Ovary (tissue), 10 donors: ENCODE measurements around the gene FKBP11. TPM values are rescaled to one million over a fixed set of nuclear protein-coding genes. Genes with fewer than 3 reads are reported as not detected.
A peak's percentile ranks its signal among the peaks of the same experiment; 100 is the strongest.

ENCODE experiments used
- DNase-seq, 5 donors: peaks; one replicate each; pipeline ENCODE4 v3.0.0-alpha.2; 2019 to 2020
- H3K27ac ChIP-seq, 2 donors: fragments of 200-600 bp; one replicate each; pipeline versions ENCODE4 v1.5.1 to v1.8.0; 2019 to 2022
- H3K27me3 ChIP-seq: fragments of 200-600 bp; one replicate; pipeline ENCODE4 v1.8.0; 2022
- H3K36me3 ChIP-seq: fragments of 200-600 bp; sonication (generic); one replicate; pipeline ENCODE4 v1.5.1; 2019
- H3K4me1 ChIP-seq: one replicate; pipeline ENCODE4 v1.8.1; 2013; ENCODE audit warnings: mild to moderate bottlenecking, moderate library complexity; ENCODE audit not compliant: insufficient read depth
- H3K4me3 ChIP-seq: fragments of 200-600 bp; sonication (generic); one replicate; pipeline ENCODE4 v1.5.1; 2017
- H3K9me3 ChIP-seq, 2 donors: fragments of 200-600 bp in 1 of 2; sonication (generic) in 1 of 2; one replicate each; pipeline versions ENCODE4 v1.5.1 to v1.8.1; 2013 to 2019; ENCODE audit warnings: mild to moderate bottlenecking in 1 of 2, moderate library complexity in 1 of 2
- EP300 ChIP-seq: sonication (generic); formaldehyde crosslinking; IDR thresholded peaks from one replicate; pipeline ENCODE4 v1.6.1; 2017; ENCODE audit warnings: antibody characterized with exemption
- POLR2A ChIP-seq: fragments of 450-650 bp; IDR thresholded peaks from one replicate; pipeline ENCODE4 v1.6.1; 2017; ENCODE audit warnings: antibody characterized with exemption, mild to moderate bottlenecking, moderate library complexity
- WGBS, 3 donors: extraction: QIAGEN DNeasy Blood & Tissue Kit in 1 of 3; methylation state at CpG; one replicate each; pipeline versions ENCODE4 v1.1.5 to v1.1.7; 2013 to 2017; 5-methylcytosine and 5-hydroxymethylcytosine counted together
- intact Hi-C, 4 donors: fragments of 100-400 bp; cut with DNase I; formaldehyde crosslinking; loops; one replicate each; pipeline versions ENCODE4 v1.11.0 to v1.15.1; 2022 to 2023
- long read RNA-seq, 3 donors: library from polyadenylated mRNA in 2 of 3; unstranded in 2 of 3; transcript quantifications; one replicate each; pipeline ENCODE4 v2.0.0 and lab custom pipeline, GENCODE V29; 2021 to 2026
- polyA plus RNA-seq, 2 donors: library from polyadenylated mRNA; stranded (reverse); fragments of 200-250 nt in 1 of 2; fragments of 350-450 nt in 1 of 2; fragmentation: Illumina TruSeq in 1 of 2; extraction: RNeasy Lipid Tissue Mini Kit (QIAGEN cat#74804) in 1 of 2; gene quantifications; one replicate each; pipeline ENCODE4 v1.2.3, GENCODE V29; 2013 to 2014
- total RNA-seq, 7 donors: library from RNA; depleted of rRNA in 2 of 7; stranded (reverse); fragments of >200 nt in 2 of 7; fragmentation: NEBNext Ultra II Directional in 3 of 7; extraction: Animal tissue kit (Norgen Biotek cat#: 25700) in 3 of 7; gene quantifications; one replicate each; pipeline versions ENCODE4 v1.1.0 to v1.2.4, GENCODE V29; 2016 to 2023
- TF ChIP-seq, protein P1 (sequence below), 3 donors: fragments of 450-650 bp in 2 of 3; fragments of 200-600 bp in 1 of 3; IDR thresholded peaks; one replicate each; pipeline versions ENCODE4 v1.5.1 to v1.8.0; 2016 to 2022; ENCODE audit warnings: antibody characterized with exemption in 3 of 3, mild to moderate bottlenecking in 1 of 3
- donor health status: DM: no; HTN: no; CAD: no; lungs with moderate emphysema.
- donor health status: DM: no; HTN: no; CAD: no.
- donor health status: Bipolar disorder and iron deficiency.
- donor health status: DM: yes; HTN: yes; CAD: no.
- donor health status: DM: no; HTN: no; CAD: no.
- donor health status: DM: yes; HTN: yes; CAD: no.

FKBP11 gene
- total RNA-seq (10 to 100 TPM in 6 of 7 donors, 1 to 10 TPM in 1; 6.6 to 25.1 (median 14.7) TPM), polyA plus RNA-seq (10 to 100 TPM; 15.8 to 40.9 TPM)
- long read RNA-seq, donor 1, full-length matches to known transcripts, result 7 of 8 reads
- long read RNA-seq, donor 1, partial matches to known transcripts, result 0 of 8 reads
- long read RNA-seq, donor 1, other reads (novel, unspliced or antisense), result 1 of 8 reads
- long read RNA-seq, donor 2, full-length matches to known transcripts, result 20 of 20 reads
- long read RNA-seq, donor 2, partial matches to known transcripts, result 0 of 20 reads
- long read RNA-seq, donor 2, other reads (novel, unspliced or antisense), result 0 of 20 reads
- long read RNA-seq, donor 3, full-length matches to known transcripts, result 15 of 17 reads
- long read RNA-seq, donor 3, partial matches to known transcripts, result 0 of 17 reads
- long read RNA-seq, donor 3, other reads (novel, unspliced or antisense), result 2 of 17 reads

DNA sequence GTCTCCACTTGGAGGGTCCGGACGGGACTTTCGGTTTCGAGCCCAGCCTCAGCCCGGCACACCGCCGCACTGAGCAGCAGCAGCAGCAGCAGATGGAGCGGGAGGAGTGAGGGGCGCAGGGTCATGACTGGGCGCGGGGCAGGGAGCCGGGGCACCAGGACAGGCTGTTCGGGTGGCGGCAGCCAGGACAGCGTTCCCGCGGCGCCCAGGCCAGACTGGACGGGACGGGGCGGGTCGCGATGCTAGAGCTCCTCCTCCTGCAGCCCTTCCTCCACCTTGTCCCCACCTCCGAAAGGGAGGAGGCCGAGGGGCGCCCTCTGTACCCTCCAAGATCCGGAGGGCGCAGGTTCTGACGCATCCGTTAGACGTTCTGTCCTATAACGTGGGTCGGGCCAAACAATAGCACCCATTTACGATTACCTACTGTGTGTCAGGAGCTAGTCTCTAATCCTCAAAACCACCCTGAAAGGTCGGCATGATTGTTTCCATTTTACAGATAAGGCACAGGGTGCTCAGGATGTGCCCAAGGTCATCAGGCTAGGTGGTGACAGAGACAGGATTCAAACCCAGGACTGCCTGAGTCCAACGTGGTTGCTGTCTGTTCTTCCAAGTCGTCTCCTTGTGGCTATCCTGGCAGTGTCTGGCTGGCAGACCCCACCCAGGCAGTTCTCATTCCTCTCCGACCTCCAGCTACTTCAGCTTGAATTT is at the start of gene FKBP11:
Gene FKBP11, minus strand, starts transcription at position 189 of the 708 bp plus-strand sequence. Its CDS starts 64 bp downstream, at position 125.
- TF ChIP-seq EP300, result no peak
- TF ChIP-seq POLR2A, result no peak
- TF ChIP-seq, protein P1, sequence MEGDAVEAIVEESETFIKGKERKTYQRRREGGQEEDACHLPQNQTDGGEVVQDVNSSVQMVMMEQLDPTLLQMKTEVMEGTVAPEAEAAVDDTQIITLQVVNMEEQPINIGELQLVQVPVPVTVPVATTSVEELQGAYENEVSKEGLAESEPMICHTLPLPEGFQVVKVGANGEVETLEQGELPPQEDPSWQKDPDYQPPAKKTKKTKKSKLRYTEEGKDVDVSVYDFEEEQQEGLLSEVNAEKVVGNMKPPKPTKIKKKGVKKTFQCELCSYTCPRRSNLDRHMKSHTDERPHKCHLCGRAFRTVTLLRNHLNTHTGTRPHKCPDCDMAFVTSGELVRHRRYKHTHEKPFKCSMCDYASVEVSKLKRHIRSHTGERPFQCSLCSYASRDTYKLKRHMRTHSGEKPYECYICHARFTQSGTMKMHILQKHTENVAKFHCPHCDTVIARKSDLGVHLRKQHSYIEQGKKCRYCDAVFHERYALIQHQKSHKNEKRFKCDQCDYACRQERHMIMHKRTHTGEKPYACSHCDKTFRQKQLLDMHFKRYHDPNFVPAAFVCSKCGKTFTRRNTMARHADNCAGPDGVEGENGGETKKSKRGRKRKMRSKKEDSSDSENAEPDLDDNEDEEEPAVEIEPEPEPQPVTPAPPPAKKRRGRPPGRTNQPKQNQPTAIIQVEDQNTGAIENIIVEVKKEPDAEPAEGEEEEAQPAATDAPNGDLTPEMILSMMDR (IDR thresholded peaks at IDR 0.05), result no peak
- peak in 4 of 5 donors; percentile 57 to 71 (median 66) for DNase-seq
- H3K27ac ChIP-seq, result no peak within 1 kb of the TSS

DNA sequence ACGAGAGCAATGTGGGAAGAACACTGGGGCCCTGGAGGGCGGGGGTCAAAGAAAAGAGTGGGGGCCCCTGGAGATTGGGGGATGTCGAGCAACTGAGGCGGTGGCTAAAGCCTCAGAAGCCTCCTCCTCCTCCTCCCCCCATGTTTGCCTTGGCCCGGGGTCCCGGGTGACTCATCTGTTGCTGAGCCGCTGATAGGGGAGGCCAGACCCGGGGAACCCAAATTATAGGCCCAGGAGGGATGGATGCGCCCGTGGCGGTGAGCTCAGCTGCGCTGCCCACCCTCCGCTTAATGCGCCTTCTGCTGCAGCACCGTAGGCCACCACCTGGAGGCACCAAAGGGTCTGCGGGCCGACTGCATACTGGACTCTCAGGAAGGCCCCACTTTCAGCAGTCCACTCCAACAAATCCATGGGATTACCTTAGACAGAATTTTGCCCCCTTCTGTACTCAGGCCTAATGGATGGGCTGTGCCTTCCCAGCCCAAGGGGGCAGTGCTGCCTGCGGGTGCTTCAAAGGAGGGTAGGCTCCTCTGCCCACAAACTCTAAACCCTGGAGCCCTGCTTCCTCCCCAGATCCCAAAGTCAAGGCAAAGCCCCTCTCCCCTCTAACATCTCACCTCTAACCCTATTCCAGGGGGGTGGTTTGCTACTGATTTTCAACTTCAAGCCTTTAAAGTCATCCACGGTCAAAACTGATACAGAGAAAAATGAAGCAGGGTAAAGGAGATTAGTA is 48.8 kb upstream of the FKBP11 start:
- TF ChIP-seq, protein P1 (IDR thresholded peaks at IDR 0.05), result no peak
- no peak for TF ChIP-seq EP300
- no peak for TF ChIP-seq POLR2A
- DNase-seq, result peak in 2 of 5 donors; percentile 58 to 61
- no peak overlapping the region for H3K4me3 ChIP-seq
- H3K36me3 ChIP-seq, result no peaks in the 10 kb centered on the region
- H3K27ac ChIP-seq, result no peak overlapping the region
- H3K4me1 ChIP-seq, result peaks cover 7% of the 10 kb centered on the region
- intact Hi-C loops, result no loop called here
- no peaks in the 10 kb centered on the region for H3K9me3 ChIP-seq
- 14 to 19% (median 17%) methylated on average over 19 of the region's 19 CpGs for WGBS, 3 donors
- peaks cover 7% of the 10 kb centered on the region for H3K27me3 ChIP-seq

More for the DNA sequence above, at the start of gene FKBP11:
- H3K9me3 ChIP-seq, result no peaks in the 10 kb centered on the region
- no peaks in the 10 kb centered on the region for H3K27me3 ChIP-seq
- H3K36me3 ChIP-seq, result no peaks in the 10 kb centered on the region
- peaks cover 4% of the 10 kb centered on the region for H3K4me1 ChIP-seq
- intact Hi-C loops, result loop anchor here in 1 of 4 donors (10.0 kb wide), 1 partner anchor 59 kb away; no protein-coding TSS in a partner anchor
- WGBS, 3 donors, result 1 to 2% (median 1%) methylated on average over 33 to 38 of the region's 38 CpGs
- H3K4me3 ChIP-seq, result peak within 1 kb of the TSS; percentile 59

DNA sequence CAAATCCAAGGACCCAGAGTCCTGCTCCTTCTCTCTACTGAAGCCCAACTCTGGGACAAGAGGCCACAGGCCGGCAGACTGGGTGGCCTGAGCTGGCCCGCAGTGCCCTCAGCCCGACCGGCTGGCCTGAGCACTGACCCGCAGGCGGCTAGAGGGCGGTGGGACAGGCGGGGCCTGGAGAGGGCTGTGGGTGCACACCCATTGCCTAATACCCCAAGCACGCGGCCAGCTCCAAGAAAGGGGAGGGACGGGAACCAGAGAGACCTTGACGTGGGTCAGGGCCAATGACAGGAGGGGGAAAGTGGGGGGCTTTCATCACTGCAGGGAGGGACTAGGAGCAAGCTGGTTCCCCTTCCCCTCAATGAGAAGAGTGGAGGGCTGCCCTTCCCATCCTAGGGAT is 48.2 kb upstream of the FKBP11 start:
- H3K36me3 ChIP-seq, result no peaks in the 10 kb centered on the region
- DNase-seq, result peak in 1 of 5 donors; percentile 38
- H3K9me3 ChIP-seq, result no peaks in the 10 kb centered on the region
- H3K27ac ChIP-seq, result no peak overlapping the region
- intact Hi-C loops, result no loop called here
- WGBS, 3 donors, result 23 to 28% (median 24%) methylated on average over 7 to 12 of the region's 12 CpGs
- H3K27me3 ChIP-seq, result peaks cover 4% of the 10 kb centered on the region
- H3K4me1 ChIP-seq, result peaks cover 7% of the 10 kb centered on the region
- H3K4me3 ChIP-seq, result no peak overlapping the region
- TF ChIP-seq EP300 (no peak), POLR2A (no peak)
- TF ChIP-seq, protein P1 (IDR thresholded peaks at IDR 0.05), result no peak

DNA sequence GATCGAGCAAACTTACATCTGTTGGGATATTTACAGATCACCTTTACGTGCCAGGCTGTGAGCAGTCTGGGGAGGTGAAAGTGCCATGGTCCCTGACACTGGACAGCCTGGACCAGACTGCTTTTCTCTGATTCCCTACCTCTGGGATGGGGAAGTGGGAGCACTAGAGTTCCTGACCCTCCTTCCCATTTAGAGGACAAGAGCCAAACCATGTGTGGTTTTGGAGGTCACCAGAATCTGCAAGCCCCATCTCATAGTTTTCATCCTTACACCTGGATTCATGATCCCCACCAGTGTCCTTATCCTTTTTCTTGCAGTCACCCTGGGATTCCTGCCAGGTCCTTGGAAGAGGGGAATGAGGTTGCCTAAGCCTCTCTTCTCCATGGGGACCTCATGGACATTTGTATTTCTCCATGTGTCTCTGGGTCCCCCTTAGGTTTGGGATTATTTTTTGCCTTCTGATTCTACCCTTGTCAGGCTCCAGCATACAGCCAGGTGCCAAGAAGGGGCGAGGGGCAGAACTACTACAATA is 47.7 kb upstream of the FKBP11 start:
- Histone ChIP-seq H3K4me3 (no peak overlapping the region), H3K36me3 (no peaks in the 10 kb centered on the region), H3K27me3 (no peaks in the 10 kb centered on the region), H3K4me1 (peaks cover 4% of the 10 kb centered on the region), H3K27ac (no peak overlapping the region), H3K9me3 (no peaks in the 10 kb centered on the region)
- no peak for DNase-seq
- intact Hi-C loops, result no loop called here
- WGBS, 3 donors, result 26 to 45% (median 40%) methylated on average over 3 of the region's 3 CpGs
- no peak for TF ChIP-seq EP300
- TF ChIP-seq, protein P1 (IDR thresholded peaks at IDR 0.05), result no peak
- TF ChIP-seq POLR2A, result no peak
